HepG2 (cell line): ENCODE data around the gene MGAT2. TPM values are rescaled to one million over a fixed set of nuclear protein-coding genes. Genes with fewer than 3 reads are reported as not detected.

Experiments
- ATF6 ChIP-seq: sonication (generic); formaldehyde crosslinking; conservative IDR thresholded peaks from 2 replicates; pipeline ENCODE4 v1.4.0; 2020; ENCODE audit warnings: missing genetic modification reagents
- ATM ChIP-seq: fragments of 450-650 bp; IDR thresholded peaks from 2 replicates; pipeline ENCODE4 v1.7.1; 2017; ENCODE audit warnings: mild to moderate bottlenecking, borderline replicate concordance
- FOXK1 ChIP-seq: sonication (generic); formaldehyde crosslinking; IDR thresholded peaks from 2 replicates; pipeline ENCODE4 v1.4.0; 2020; ENCODE audit warnings: low read depth, missing genetic modification reagents, borderline replicate concordance
- FOXM1 ChIP-seq: sonication (generic); formaldehyde crosslinking; IDR thresholded peaks from 2 replicates; pipeline ENCODE4 v1.5.0; 2020; ENCODE audit warnings: missing genetic modification reagents
- HMGA1 ChIP-seq: sonication (generic); formaldehyde crosslinking; conservative IDR thresholded peaks from 2 replicates; pipeline ENCODE4 v1.4.0; 2020; ENCODE audit warnings: missing genetic modification reagents
- HNF4G ChIP-seq, 2 experiments: sonication (generic) in 1 of 2; formaldehyde crosslinking in 1 of 2; IDR thresholded peaks; 2 replicates each; pipeline versions ENCODE4 v1.4.0 to v1.6.1; 2011 to 2020; ENCODE audit warnings: borderline replicate concordance in 2 of 2, low read depth in 2 of 2, mild to moderate bottlenecking in 2 of 2, low read length in 1 of 2, missing genetic modification reagents in 1 of 2, moderate library complexity in 1 of 2
- IKZF1 ChIP-seq: fragments of 450-650 bp; IDR thresholded peaks from 2 replicates; pipeline ENCODE4 v1.7.1; 2016
- MTA3 ChIP-seq: sonication (generic); formaldehyde crosslinking; IDR thresholded peaks from 2 replicates; pipeline ENCODE4 v1.4.0; 2020; ENCODE audit warnings: missing genetic modification reagents
- NFE2 ChIP-seq: sonication (generic); formaldehyde crosslinking; IDR thresholded peaks from 2 replicates; pipeline ENCODE4 v1.4.0; 2020; ENCODE audit warnings: missing genetic modification reagents
- POLR2G ChIP-seq: fragments of 200-400 bp; formaldehyde crosslinking; IDR thresholded peaks from 2 replicates; pipeline ENCODE4 v1.6.1; 2018; ENCODE audit warnings: mild to moderate bottlenecking, low read depth, low read length, moderate library complexity
- SNRNP70 ChIP-seq: fragments of 200-400 bp; formaldehyde crosslinking; IDR thresholded peaks from 2 replicates; pipeline ENCODE4 v1.6.1; 2017; ENCODE audit warnings: mild to moderate bottlenecking, low read depth, low read length, moderate library complexity
- ZBTB3 ChIP-seq: sonication (generic); formaldehyde crosslinking; IDR thresholded peaks from 2 replicates; pipeline ENCODE4 v1.4.0; 2020; ENCODE audit warnings: low read depth, mild to moderate bottlenecking, moderate library complexity, missing genetic modification reagents, borderline replicate concordance
- ZKSCAN8 ChIP-seq: IDR thresholded peaks from 2 replicates; pipeline ENCODE4 v1.6.1; 2016; ENCODE audit warnings: borderline replicate concordance, missing genetic modification reagents, missing compliant biosample characterization
- ZNF18 ChIP-seq: sonication (generic); formaldehyde crosslinking; IDR thresholded peaks from 2 replicates; pipeline ENCODE4 v1.8.0; 2022; ENCODE audit warnings: mild to moderate bottlenecking, missing genetic modification reagents; ENCODE audit not compliant: insufficient replicate concordance
- ZNF343 ChIP-seq: sonication (generic); formaldehyde crosslinking; IDR thresholded peaks from 2 replicates; pipeline ENCODE4 v1.4.0; 2020; ENCODE audit warnings: mild to moderate bottlenecking, missing genetic modification reagents
- ZNF761 ChIP-seq: sonication (generic); formaldehyde crosslinking; conservative IDR thresholded peaks from 2 replicates; pipeline ENCODE4 v1.4.0; 2020; ENCODE audit warnings: mild to moderate bottlenecking, missing genetic modification reagents
- ZNF773 ChIP-seq: sonication (generic); formaldehyde crosslinking; IDR thresholded peaks from 2 replicates; pipeline ENCODE4 v1.4.0; 2020; ENCODE audit warnings: missing genetic modification reagents, borderline replicate concordance
- ZNF839 ChIP-seq: sonication (generic); formaldehyde crosslinking; IDR thresholded peaks from 2 replicates; pipeline ENCODE4 v1.4.0; 2020; ENCODE audit warnings: missing genetic modification reagents, mild to moderate bottlenecking, borderline replicate concordance
- ZSCAN30 ChIP-seq: sonication (generic); formaldehyde crosslinking; IDR thresholded peaks from 2 replicates; pipeline ENCODE4 v1.5.0; 2020; ENCODE audit warnings: mild to moderate bottlenecking, missing genetic modification reagents
- polyA plus RNA-seq, 8 experiments: library from polyadenylated mRNA; depleted of rRNA in 3 of 8; stranded (reverse) in 7 of 8; unstranded in 1 of 8; fragments of >200 nt; fragmentation: Illumina TruSeq in 4 of 8; extraction: Trizol in 4 of 8; gene quantifications; 2 replicates each; pipeline versions ENCODE4 v1.2.1 to v1.2.3, GENCODE V29; 2011 to 2016; ENCODE audit warnings: low read depth in 4 of 8, missing spikeins in 1 of 8, mixed read lengths in 1 of 8; ENCODE audit not compliant: insufficient read depth in 1 of 8
- total RNA-seq, 5 experiments: library from RNA; depleted of rRNA; stranded (reverse); fragments of >200 nt; fragmentation: Illumina TruSeq; extraction: Trizol; gene quantifications; 2 replicates each; pipeline ENCODE4 v1.2.3, GENCODE V29; 2016; ENCODE audit warnings: low read depth in 1 of 5
- TF ChIP-seq, protein P1 (sequence below), 2 experiments: sonication (generic) in 1 of 2; formaldehyde crosslinking in 1 of 2; IDR thresholded peaks; 2 replicates each; pipeline versions ENCODE4 v1.4.0 to v1.6.1; 2016 to 2020; ENCODE audit warnings: borderline replicate concordance in 1 of 2, low read depth in 1 of 2, mild to moderate bottlenecking in 1 of 2, missing genetic modification reagents in 1 of 2

Gene MGAT2
- total and polyA plus RNA-seq, 2 of the 13 experiments (the other 11 are each of a cell fraction or from before 2014, with no cell fraction given) = 12.9 to 51.9 TPM

GRCh38 chr14:49598485-49599300 lies 21.9 kb upstream of the MGAT2 start, which contains the start of gene LRR1 (continued):
- TF ChIP-seq ZNF18 (CRISPR knock-in tag) (peak; percentile 34), FOXM1 (CRISPR knock-in tag) (peak; percentile 83; the same call in 1 of the 2 replicates), ZNF761 (CRISPR knock-in tag) (0 out of 2 replicates have a peak, but pooled peaks have one; percentile 64), ZBTB3 (CRISPR knock-in tag) (no peak), ZSCAN30 (CRISPR knock-in tag) (no peak), MTA3 (CRISPR knock-in tag) (no peak), HNF4G (IDR thresholded peaks at IDR 0.05; ENCODE audit: borderline replicate concordance, low read depth, low read length) (no peak), HNF4G (CRISPR knock-in tag; IDR thresholded peaks at IDR 0.05; ENCODE audit: borderline replicate concordance, low read depth) (no peak), HMGA1 (no peak), ZNF773 (0 out of 2 replicates have a peak, but pooled peaks have one; percentile 59), ZNF343 (no peak), ATM (no peak), IKZF1 (no peak), POLR2G (peak; percentile 83), ATF6 (CRISPR knock-in tag) (0 out of 2 replicates have a peak, but pooled peaks have one; percentile 39), SNRNP70 (no peak), ZKSCAN8 (CRISPR knock-in tag) (0 out of 2 replicates have a peak, but pooled peaks have one; percentile 20), NFE2 (CRISPR knock-in tag) (no peak), ZNF839 (CRISPR knock-in tag) (no peak), FOXK1 (peak; percentile 63; the same call in 1 of the 2 replicates)
- TF ChIP-seq, protein P1, sequence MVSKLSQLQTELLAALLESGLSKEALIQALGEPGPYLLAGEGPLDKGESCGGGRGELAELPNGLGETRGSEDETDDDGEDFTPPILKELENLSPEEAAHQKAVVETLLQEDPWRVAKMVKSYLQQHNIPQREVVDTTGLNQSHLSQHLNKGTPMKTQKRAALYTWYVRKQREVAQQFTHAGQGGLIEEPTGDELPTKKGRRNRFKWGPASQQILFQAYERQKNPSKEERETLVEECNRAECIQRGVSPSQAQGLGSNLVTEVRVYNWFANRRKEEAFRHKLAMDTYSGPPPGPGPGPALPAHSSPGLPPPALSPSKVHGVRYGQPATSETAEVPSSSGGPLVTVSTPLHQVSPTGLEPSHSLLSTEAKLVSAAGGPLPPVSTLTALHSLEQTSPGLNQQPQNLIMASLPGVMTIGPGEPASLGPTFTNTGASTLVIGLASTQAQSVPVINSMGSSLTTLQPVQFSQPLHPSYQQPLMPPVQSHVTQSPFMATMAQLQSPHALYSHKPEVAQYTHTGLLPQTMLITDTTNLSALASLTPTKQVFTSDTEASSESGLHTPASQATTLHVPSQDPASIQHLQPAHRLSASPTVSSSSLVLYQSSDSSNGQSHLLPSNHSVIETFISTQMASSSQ (IDR thresholded peaks at IDR 0.05; ENCODE audit: low read depth) = no peak
- TF ChIP-seq, protein P1 (CRISPR knock-in tag; IDR thresholded peaks at IDR 0.05; ENCODE audit: borderline replicate concordance) = peak; percentile 51; the same call in 1 of the 2 replicates
